Mammary epithelial cell (primary cell): ENCODE results near the gene EIF3L.

Experiments
- EZH2 ChIP-seq: IDR thresholded peaks from 2 replicates; pipeline ENCODE4 v1.6.1; 2012; ENCODE audit warnings: low read length, inconsistent platforms, borderline replicate concordance
- TF ChIP-seq, protein P1 (sequence below), 2 donors: IDR thresholded peaks in 1 of 2; conservative IDR thresholded peaks in 1 of 2; 2 replicates each; pipeline ENCODE4 v1.5.1; 2011 to 2012; ENCODE audit warnings: inconsistent platforms in 2 of 2, low read length in 2 of 2, mild to moderate bottlenecking in 2 of 2, control low read depth in 1 of 2, low read depth in 1 of 2; ENCODE audit not compliant: insufficient read depth in 1 of 2; ENCODE audit errors: extremely low read depth in 1 of 2

DNA sequence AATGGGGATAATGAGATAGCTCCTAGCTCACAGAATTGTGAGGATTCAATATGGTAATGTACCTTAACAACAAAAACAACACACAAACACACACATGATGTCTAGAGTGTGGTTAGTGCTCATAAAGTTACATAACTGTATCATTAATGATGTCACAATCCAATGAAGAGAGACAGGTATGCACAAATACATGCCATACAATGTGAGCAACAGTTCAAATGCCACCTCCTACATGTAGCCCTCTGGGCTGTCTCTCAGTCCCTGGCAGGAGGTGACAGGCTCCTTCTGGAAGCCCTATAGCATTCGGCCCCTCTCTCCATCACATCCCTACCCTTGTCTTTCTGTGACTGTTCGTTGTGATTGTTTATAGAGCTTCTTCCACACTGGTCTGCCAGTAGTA lies 48.6 kb downstream of the EIF3L start:
- TF ChIP-seq, protein P1, sequence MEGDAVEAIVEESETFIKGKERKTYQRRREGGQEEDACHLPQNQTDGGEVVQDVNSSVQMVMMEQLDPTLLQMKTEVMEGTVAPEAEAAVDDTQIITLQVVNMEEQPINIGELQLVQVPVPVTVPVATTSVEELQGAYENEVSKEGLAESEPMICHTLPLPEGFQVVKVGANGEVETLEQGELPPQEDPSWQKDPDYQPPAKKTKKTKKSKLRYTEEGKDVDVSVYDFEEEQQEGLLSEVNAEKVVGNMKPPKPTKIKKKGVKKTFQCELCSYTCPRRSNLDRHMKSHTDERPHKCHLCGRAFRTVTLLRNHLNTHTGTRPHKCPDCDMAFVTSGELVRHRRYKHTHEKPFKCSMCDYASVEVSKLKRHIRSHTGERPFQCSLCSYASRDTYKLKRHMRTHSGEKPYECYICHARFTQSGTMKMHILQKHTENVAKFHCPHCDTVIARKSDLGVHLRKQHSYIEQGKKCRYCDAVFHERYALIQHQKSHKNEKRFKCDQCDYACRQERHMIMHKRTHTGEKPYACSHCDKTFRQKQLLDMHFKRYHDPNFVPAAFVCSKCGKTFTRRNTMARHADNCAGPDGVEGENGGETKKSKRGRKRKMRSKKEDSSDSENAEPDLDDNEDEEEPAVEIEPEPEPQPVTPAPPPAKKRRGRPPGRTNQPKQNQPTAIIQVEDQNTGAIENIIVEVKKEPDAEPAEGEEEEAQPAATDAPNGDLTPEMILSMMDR (conservative IDR thresholded peaks at IDR 0.05 in 1 of 2, IDR thresholded peaks at IDR 0.05 in 1 of 2; ENCODE audit: extremely low read depth in 1 of 2, insufficient read depth in 1 of 2, low read depth in 1 of 2, low read length in 2 of 2) = no peak
- no peak for TF ChIP-seq EZH2
